NOMO-1 treated with DMSO at 0.1 percent for 48 hours (cell line): ENCODE data around the gene OMP.
"Not testable (repeated sequence)": the region's sequence is repeated elsewhere in the genome, so short reads cannot be mapped to it uniquely, and the experiment has no call there.

Experiments used
- DNase-seq: peaks from one replicate; lab custom pipeline; 2025; ENCODE audit not compliant: unreplicated experiment; lab: John Stamatoyannopoulos, UW

OMP gene

GRCh38 chr11:77102246-77103210 lies at the start of gene OMP:
Gene OMP, plus strand, starts transcription at chr11:77102840. Its CDS starts 0 bp downstream, at chr11:77102840.
- no peak for DNase-seq

DNA sequence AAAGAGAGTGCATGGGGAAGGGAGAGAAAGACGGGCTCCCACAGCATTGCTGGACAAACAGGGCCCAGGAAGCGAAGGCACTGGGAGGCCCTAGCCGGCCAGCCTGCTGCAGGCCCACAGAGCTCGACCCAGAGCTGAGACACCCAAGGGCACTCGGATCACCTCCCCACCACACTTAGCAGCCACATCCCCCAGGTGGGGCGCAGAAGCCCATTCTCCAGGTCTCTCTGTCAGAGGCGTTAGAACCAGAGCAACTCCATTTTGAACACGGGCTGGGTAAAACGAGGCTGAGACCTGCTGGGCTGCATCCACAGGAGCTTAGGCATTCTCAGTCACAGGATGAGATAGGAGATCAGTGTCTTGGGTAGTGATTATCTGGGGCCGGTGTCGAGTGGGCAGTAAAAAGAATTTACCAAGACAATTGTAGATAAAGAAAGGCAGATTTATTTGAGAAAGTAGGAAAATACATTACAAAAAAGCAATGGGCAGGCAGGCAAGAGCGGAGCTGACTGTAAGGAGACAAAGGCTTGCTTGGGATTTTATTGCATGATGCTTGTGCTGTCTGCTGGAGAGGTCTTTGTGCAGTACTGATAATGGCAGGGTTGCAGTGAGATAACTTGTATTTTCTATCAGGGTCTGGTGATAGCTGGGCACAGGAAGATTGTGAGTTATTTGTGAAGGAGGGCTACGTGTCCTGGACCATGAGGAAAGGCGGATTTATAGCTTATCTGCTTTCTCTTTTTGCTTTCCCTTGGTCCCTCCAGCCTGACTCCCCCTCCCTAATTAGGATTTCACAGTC lies 49.2 kb upstream of the OMP start:
- no peak for DNase-seq

GRCh38 chr11:77054084-77054483 lies 48.6 kb upstream of the OMP start:
- DNase-seq: no peak

DNA sequence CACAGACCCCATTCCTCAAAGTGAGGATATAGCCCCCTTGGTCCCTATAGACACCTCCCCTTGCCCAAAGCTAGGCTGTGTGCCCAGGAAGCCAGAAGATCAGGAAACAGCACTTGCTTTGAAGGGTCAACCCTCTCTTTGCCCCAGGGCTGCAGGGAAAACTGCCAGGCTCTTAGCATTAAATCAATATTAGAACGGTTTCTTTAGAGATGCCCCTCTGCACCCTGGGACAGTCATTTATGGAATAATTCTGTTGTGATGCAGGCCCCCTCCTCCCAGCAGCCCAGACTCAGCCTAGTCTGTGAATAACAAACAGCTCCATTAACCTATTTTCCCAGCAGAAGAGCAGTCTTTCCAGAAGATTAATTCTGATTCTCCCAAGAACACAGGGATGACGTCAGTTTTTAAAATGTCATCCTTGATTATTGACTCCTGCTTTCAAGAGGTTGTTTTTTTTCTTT lies 47.5 kb upstream of the OMP start:
- DNase-seq: no peak

- DNase-seq: no peak
Measured at GRCh38 chr11:77055913-77056312, 46.7 kb upstream of the OMP start.

GRCh38 chr11:77056814-77057402 lies 45.7 kb upstream of the OMP start:
- no peak for DNase-seq

DNA sequence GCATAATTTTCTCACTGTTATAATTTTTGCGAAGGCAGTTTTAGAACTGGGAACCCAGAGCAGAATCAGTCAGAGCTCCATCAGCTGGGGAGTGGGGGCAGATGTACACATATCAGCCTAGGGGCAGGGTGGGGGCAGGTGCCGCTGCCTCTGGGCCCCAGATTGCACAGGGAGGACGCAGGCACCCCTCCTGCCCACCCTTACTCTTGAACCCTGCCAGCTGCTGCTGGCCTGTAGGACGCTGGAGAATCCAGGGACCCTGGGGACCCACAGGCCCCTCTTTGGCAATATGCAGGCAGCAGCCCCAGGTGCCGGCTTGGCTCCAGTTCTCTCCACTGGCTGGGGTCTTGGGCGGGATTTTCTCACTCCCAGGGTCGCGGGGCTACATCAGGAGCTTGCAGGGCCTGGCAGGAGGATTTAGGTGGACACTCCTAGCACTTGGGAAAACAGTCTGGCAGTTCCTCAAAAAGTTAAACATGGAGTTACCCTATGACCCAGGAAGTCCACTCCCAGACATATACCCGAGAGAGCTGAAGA lies 44.6 kb upstream of the OMP start:
- DNase-seq: no peak

- DNase-seq: no peak
Measured at GRCh38 chr11:77058900-77059299, 43.7 kb upstream of the OMP start.

DNA sequence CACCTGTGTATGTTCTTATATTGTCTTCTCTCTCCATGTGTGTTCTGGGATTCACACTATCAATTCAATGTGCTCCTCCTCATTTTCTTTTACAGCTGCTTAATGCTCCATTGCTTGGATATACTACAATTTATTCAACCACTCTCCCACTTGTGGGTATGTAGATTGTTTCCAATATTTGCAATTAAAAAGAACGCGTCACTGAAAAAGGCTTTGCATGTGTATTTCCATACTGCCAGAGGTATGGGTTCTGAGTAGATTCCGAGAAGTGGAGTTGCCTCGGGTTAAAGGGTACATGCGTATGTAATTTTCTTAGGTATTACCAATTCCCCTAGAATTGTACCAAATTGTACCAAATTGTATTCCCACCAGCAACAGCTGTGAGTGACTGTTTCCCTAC lies 42.8 kb upstream of the OMP start:
- DNase-seq: no peak

DNA sequence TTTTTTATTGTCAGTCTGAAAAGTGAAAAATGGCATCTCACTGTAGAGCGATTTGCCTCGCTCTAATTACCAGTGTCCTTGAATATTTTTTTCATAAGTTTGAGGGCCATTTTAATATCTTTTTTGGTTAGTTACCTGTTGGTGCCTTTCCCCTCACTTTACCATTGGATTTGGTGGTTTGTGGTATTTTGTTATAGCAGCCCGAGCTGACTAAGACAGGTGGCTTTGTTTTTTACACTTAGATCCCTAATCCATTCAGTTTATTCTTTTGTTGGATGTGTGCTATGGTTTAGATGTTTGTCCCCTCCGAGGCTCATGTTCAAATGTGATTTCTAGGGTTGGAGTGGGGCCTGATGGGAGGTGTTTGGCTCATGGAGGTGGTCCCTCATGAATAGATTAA lies 42.4 kb upstream of the OMP start:
- no peak for DNase-seq

- DNase-seq: not testable (repeated sequence)
Measured at GRCh38 chr11:77061258-77061657, 41.4 kb upstream of the OMP start.

DNA sequence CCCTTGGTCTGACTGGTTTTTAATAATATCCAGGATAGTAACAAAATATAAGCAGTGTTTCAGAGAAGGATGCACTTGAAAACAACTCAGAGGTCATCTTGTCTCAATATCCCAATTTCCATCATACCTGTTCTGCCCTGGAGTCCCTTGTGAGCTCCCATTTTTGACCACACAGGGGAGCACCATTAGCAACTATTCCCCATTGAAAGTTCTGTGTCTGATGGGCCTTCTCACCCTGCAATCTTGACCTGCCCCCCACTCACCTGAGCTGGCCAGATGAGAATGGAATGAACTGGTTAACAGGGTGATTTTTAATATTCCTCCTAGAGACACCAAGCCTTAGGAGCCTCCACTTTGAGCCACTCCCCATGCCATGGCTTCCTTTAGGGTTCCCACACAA lies 39.7 kb upstream of the OMP start:
- no peak for DNase-seq

DNA sequence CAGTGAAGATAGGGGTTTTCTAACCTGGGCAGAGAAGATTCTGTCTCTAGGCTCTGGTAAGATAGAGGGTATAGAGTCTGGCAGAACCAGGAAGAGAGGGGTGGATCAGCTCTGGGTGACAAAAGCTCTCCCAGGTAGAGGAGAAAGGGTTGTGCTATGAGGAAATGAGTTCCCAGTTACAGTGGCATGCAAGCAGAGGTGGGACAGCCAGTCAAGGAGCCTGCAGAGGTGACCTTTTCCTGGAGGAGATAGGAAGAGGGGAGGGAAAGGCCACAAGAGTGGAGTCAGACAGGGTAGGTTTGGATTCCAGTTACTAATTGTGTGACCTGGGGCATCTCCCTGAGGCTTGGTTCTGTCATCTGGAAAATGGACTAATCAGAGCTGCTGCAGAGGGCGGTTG lies 39.2 kb upstream of the OMP start:
- DNase-seq: no peak

GRCh38 chr11:77063861-77064260 lies 38.8 kb upstream of the OMP start:
- DNase-seq: no peak

GRCh38 chr11:77064648-77065217 lies 37.9 kb upstream of the OMP start:
- DNase-seq: no peak

GRCh38 chr11:77065878-77066228 lies 36.8 kb upstream of the OMP start:
- DNase-seq: no peak

GRCh38 chr11:77066229-77067042 lies 36.2 kb upstream of the OMP start, which contains the start of gene CAPN5:
Gene CAPN5, plus strand, starts transcription at chr11:77066971. Its CDS starts 17,916 bp downstream, at chr11:77084887.
- peak; percentile 68 for DNase-seq

GRCh38 chr11:77067861-77068443 lies 34.7 kb upstream of the OMP start:
- DNase-seq: no peak

GRCh38 chr11:77068457-77069335 lies 33.9 kb upstream of the OMP start:
- no peak for DNase-seq
